Pancreas (tissue), 10 donors: Measurements from ENCODE around the gene CABP2. TPM values are rescaled to one million over a fixed set of nuclear protein-coding genes. Genes with fewer than 3 reads are reported as not detected.
"Not testable (repeated sequence)": the region's sequence is repeated elsewhere in the genome, so short reads cannot be mapped to it uniquely, and the experiment has no call there.

Experiments used
- ATAC-seq, 4 donors: fragments of 200-7000 bp; cut with Tn5 transposase; one replicate each; pipeline versions ENCODE4 v1.8.0 to v1.9.1; 2020; ENCODE audit warnings: mild to moderate bottlenecking in 4 of 4, moderate library complexity in 4 of 4
- DNase-seq, 6 donors: peaks; one replicate each; pipeline ENCODE4 v3.0.0-alpha.2; 2020
- FAIRE-seq: peaks from 2 replicates; lab custom pipeline; 2012; peaks lifted over from hg19 to GRCh38; lab: Jason Lieb, UNC
- H3K27ac ChIP-seq, 4 donors: fragments of 200-600 bp; sonication (generic); 1 replicate in 3 of 4; 2 replicates in 1 of 4; pipeline versions ENCODE4 v1.5.0 to v1.8.0; 2020
- H3K27me3 ChIP-seq, 4 donors: fragments of 200-600 bp; one replicate each; pipeline ENCODE4 v1.8.0; 2021
- H3K36me3 ChIP-seq, 3 donors: fragments of 200-600 bp; sonication (generic) in 1 of 3; one replicate each; pipeline versions ENCODE4 v1.5.0 to v1.8.0; 2020 to 2021
- H3K4me1 ChIP-seq, 3 donors: fragments of 200-600 bp; one replicate each; pipeline ENCODE4 v1.8.0; 2021
- H3K4me3 ChIP-seq, 4 donors: fragments of 200-600 bp; sonication (generic) in 2 of 4; one replicate each; pipeline versions ENCODE4 v1.5.0 to v1.8.0; 2020 to 2021
- H3K9me3 ChIP-seq, 4 donors: fragments of 200-600 bp; one replicate each; pipeline ENCODE4 v1.8.0; 2021
- WGBS, 2 donors: extraction: QIAGEN DNeasy Blood & Tissue Kit; methylation state at CpG; one replicate each; pipeline ENCODE4 v1.1.7; 2013; 5-methylcytosine and 5-hydroxymethylcytosine counted together
- intact Hi-C, 3 donors: fragments of 100-400 bp; cut with DNase I; formaldehyde crosslinking; loops; one replicate each; pipeline versions ENCODE4 v1.11.1 to v1.14.2; 2022
- polyA plus RNA-seq, 2 donors: library from polyadenylated mRNA; stranded (reverse); fragments of 200-250 nt; gene quantifications; one replicate each; pipeline ENCODE4 v1.2.3, GENCODE V29; 2013
- total RNA-seq, 6 donors: library from RNA; stranded (reverse); fragmentation: NEBNext Ultra II Directional in 4 of 6; extraction: Animal tissue kit (Norgen Biotek cat#: 25700) in 4 of 6; gene quantifications; one replicate each; pipeline versions ENCODE4 v1.2.1 to v1.2.4, GENCODE V29; 2021 to 2023
- TF ChIP-seq, protein P1 (sequence below), 4 donors: fragments of 200-600 bp; sonication (generic) in 3 of 4; IDR thresholded peaks; one replicate each; pipeline versions ENCODE4 v1.5.0 to v1.8.0; 2021; ENCODE audit warnings: antibody characterized with exemption in 4 of 4
- donor health status: healthy with polysubstance abuse.
- donor health status: DM: no; HTN: no; CAD: no; lungs with moderate emphysema.
- donor health status: DM: no; HTN: no; CAD: no.
- donor health status: control.
- donor health status: control.
- donor health status: Bipolar disorder and iron deficiency.
- donor health status: DM: yes; HTN: yes; CAD: no.
- donor health status: DM: no; HTN: no; CAD: no.
- donor health status: DM: no; HTN: no; CAD: no.
- donor health status: DM: yes; HTN: yes; CAD: no.

Gene CABP2
- total and polyA plus RNA-seq, 8 donors: not detected

DNA sequence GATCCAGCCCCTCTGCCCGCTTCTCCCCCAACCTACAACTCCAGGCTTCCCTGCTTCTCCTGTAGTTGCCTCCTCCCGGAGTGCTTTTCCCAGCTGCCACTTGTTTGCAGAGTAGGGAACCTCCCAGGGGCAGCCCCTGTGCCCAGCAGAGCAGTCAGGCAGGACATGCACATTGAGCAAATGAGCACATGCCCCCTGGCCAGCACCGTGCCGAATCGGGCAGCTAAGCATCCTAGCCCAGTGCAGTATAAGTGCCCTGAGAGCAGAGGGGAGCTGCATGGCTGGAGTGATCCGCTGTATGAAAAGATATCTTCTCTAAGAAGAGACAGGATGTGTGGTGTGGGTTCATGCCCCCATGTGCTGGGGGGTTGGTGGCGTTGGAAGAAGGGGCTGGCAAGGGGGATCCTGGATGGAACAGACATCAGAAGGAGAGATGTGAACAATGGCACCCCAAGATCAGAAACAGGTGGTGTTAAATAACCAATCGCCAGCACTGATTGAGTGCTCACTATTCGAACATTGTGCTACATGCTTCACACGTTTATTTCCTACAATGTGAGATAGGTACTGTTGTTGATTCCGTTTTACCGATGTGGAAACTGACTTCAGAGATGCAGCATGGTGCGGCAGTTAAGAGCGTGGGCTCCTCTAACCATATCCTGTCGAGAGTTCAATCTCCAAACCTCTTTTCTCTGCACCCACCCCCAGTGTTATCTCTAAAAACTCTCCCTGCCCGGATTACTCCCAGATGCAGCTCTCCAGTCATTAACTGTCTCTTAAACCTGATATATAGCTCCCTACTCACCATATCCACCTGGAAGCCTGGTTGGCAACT lies 39.2 kb downstream of the CABP2 start:
- H3K4me1 ChIP-seq: peaks cover 5 to 11% (median 11%) of the 10 kb centered on the region in 3 donors
- H3K27me3 ChIP-seq: no peaks in the 10 kb centered on the region
- H3K36me3 ChIP-seq: no peaks in the 10 kb centered on the region
- H3K4me3 ChIP-seq: peak overlapping the region in 2 of 4 donors; percentile 53 to 62
- intact Hi-C loops: no loop called here
- FAIRE-seq (no peak), ATAC-seq (no peak), DNase-seq (peak in 2 of 6 donors; percentile 46 to 65)
- TF ChIP-seq, protein P1, sequence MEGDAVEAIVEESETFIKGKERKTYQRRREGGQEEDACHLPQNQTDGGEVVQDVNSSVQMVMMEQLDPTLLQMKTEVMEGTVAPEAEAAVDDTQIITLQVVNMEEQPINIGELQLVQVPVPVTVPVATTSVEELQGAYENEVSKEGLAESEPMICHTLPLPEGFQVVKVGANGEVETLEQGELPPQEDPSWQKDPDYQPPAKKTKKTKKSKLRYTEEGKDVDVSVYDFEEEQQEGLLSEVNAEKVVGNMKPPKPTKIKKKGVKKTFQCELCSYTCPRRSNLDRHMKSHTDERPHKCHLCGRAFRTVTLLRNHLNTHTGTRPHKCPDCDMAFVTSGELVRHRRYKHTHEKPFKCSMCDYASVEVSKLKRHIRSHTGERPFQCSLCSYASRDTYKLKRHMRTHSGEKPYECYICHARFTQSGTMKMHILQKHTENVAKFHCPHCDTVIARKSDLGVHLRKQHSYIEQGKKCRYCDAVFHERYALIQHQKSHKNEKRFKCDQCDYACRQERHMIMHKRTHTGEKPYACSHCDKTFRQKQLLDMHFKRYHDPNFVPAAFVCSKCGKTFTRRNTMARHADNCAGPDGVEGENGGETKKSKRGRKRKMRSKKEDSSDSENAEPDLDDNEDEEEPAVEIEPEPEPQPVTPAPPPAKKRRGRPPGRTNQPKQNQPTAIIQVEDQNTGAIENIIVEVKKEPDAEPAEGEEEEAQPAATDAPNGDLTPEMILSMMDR (IDR thresholded peaks at IDR 0.05): no peak
- no peaks in the 10 kb centered on the region for H3K9me3 ChIP-seq
- H3K27ac ChIP-seq: peak overlapping the region in 1 of 4 donors; percentile 73
- WGBS, 2 donors: 87 to 88% methylated on average over 16 of the region's 16 CpGs

DNA sequence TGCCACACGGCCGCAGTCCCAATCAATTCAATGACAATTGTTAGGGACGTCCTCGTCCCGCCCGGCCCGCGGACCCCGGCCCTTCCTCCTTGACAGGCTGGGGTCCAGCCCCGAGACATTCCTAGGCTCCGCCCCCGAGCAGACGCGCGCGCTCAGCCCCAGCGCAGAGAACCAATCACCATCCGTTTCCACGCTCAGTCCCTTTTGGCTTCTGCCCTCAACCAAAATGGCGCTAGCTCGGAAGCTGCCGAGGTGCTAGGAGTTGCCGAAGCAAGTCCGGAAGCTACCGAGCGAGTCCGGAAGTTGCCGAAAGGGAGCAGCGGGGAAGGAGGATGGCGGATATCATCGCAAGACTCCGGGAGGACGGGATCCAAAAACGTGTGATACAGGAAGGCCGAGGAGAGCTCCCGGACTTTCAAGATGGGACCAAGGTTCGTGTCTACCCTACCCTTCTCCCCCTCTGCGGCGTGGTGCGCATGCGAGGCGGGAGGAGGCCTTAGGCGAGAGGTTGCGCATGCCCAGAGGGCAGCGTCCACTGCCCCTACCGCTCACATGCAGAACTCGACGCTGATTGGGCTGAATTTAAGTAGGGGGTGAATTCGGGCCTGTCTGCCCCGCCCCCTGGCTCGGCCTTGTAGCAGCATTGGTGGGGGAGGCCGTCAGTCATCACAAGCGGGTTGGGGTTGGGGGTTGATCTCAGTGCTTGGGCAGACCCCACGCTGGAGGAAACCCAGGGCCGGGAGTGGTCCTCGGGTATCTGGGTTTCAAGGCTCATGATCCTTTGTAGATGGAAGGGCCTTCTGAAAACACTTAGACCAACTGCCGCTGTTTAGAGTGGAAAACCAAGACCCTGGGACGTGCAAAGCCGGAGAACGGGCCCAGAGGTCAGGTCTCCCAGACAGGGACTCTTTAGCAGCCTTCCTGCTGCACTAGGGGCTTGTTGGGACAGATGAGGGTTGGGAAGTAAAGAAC lies 40.1 kb downstream of the CABP2 start, which contains the start of gene AIP:
TSS of gene AIP (plus strand) at position 200 of the 972 bp plus-strand sequence. CDS start at position 333, 133 bp downstream.
- H3K27ac ChIP-seq: peak within 1 kb of the TSS; percentile 57 to 87 (median 65)
- FAIRE-seq: no peak
- peak; percentile 94 to 99 (median 98) for DNase-seq
- TF ChIP-seq, protein P1 (IDR thresholded peaks at IDR 0.05): no peak
- intact Hi-C loops: no loop called here
- H3K9me3 ChIP-seq: no peaks in the 10 kb centered on the region
- H3K36me3 ChIP-seq: no peaks in the 10 kb centered on the region
- 10 to 11% methylated on average over 55 to 60 of the region's 60 CpGs for WGBS, 2 donors
- H3K4me3 ChIP-seq: peak within 1 kb of the TSS; percentile 20 to 62 (median 48)
- ATAC-seq: peak; percentile 97 to 99 (median 98)
- no peaks in the 10 kb centered on the region for H3K27me3 ChIP-seq
- peaks cover 5 to 11% (median 11%) of the 10 kb centered on the region in 3 donors for H3K4me1 ChIP-seq

- Histone ChIP-seq H3K4me3 (peak overlapping the region; percentile 20 to 62 (median 48)), H3K9me3 (no peaks in the 10 kb centered on the region), H3K36me3 (no peaks in the 10 kb centered on the region), H3K27me3 (no peaks in the 10 kb centered on the region), H3K4me1 (peaks cover 5 to 11% (median 11%) of the 10 kb centered on the region in 3 donors), H3K27ac (peak overlapping the region; percentile 57 to 87 (median 65))
- DNase-seq: peak in 2 of 6 donors; percentile 27 to 33
- intact Hi-C loops: no loop called here
- TF ChIP-seq, protein P1 (IDR thresholded peaks at IDR 0.05): no peak
- 41 to 44% methylated on average over 19 of the region's 19 CpGs for WGBS, 2 donors
- FAIRE-seq: no peak
- ATAC-seq: peak; percentile 44 to 55 (median 53)
Observed at GRCh38 chr11:67482275-67482826, 40.9 kb downstream of the CABP2 start.

GRCh38 chr11:67477344-67478050 lies 45.7 kb downstream of the CABP2 start:
- intact Hi-C loops, FAIRE-seq, H3K4me1 ChIP-seq, H3K36me3 ChIP-seq, ATAC-seq, H3K9me3 ChIP-seq, H3K4me3 ChIP-seq, DNase-seq, H3K27me3 ChIP-seq, H3K27ac ChIP-seq: not testable (repeated sequence)
- 76 to 84% methylated on average over 12 to 14 of the region's 16 CpGs for WGBS, 2 donors

- H3K9me3 ChIP-seq, H3K4me1 ChIP-seq, intact Hi-C loops, H3K27me3 ChIP-seq, H3K4me3 ChIP-seq, H3K27ac ChIP-seq, ATAC-seq, FAIRE-seq, H3K36me3 ChIP-seq, DNase-seq: not testable (repeated sequence)
- WGBS, 2 donors: 64 to 68% methylated on average over 10 of the region's 10 CpGs
Observed at GRCh38 chr11:67476692-67477091, 46.6 kb downstream of the CABP2 start.
